Measurements from ENCODE around the gene KLHL13.
"Not testable (repeated sequence)": the region's sequence is repeated elsewhere in the genome, so short reads cannot be mapped to it uniquely, and the experiment has no call there.

KLHL13 gene

GRCh38 chrX:117959045-117959444, 157.6 kb downstream of the KLHL13 start:
- Histone ChIP-seq H3K27ac (ENCODE audit: low read depth, low read length) (no peak overlapping the region), H3K27me3 (ENCODE audit: control insufficient read depth, insufficient read depth, low read length) (no peaks in the 10 kb centered on the region; the same call in 1 of the 2 replicates), H3K4me3 (ENCODE audit: low read depth, low read length) (no peak overlapping the region), H3K4me1 (ENCODE audit: control insufficient read depth, insufficient read depth, low read length) (no peaks in the 10 kb centered on the region), H3K36me3 (ENCODE audit: control insufficient read depth, insufficient read depth, low read length) (no peaks in the 10 kb centered on the region), H3K9ac (ENCODE audit: low read length) (no peak overlapping the region), H3K9me3 (ENCODE audit: control insufficient read depth, insufficient read depth, low read depth, low read length) (no peaks in the 10 kb centered on the region)

- H3K9ac ChIP-seq (ENCODE audit: low read length), result no peak overlapping the region
- H3K4me3 ChIP-seq (ENCODE audit: low read depth, low read length), result no peak overlapping the region
- H3K9me3 ChIP-seq (ENCODE audit: control insufficient read depth, insufficient read depth, low read depth, low read length), result no peaks in the 10 kb centered on the region
- no peaks in the 10 kb centered on the region for H3K4me1 ChIP-seq (ENCODE audit: control insufficient read depth, insufficient read depth, low read length)
- H3K27ac ChIP-seq (ENCODE audit: low read depth, low read length), result no peak overlapping the region
- no peaks in the 10 kb centered on the region for H3K36me3 ChIP-seq (ENCODE audit: control insufficient read depth, insufficient read depth, low read length)
- no peaks in the 10 kb centered on the region; the same call in 1 of the 2 replicates for H3K27me3 ChIP-seq (ENCODE audit: control insufficient read depth, insufficient read depth, low read length)
These were observed 159.5 kb downstream of the KLHL13 start for GRCh38 chrX:117957128-117957527.

- not testable (repeated sequence) for H3K27me3 ChIP-seq (ENCODE audit: control insufficient read depth, insufficient read depth, low read length); H3K9me3 ChIP-seq (ENCODE audit: control insufficient read depth, insufficient read depth, low read depth, low read length); H3K36me3 ChIP-seq (ENCODE audit: control insufficient read depth, insufficient read depth, low read length); H3K9ac ChIP-seq (ENCODE audit: low read length); H3K4me3 ChIP-seq (ENCODE audit: low read depth, low read length); H3K4me1 ChIP-seq (ENCODE audit: control insufficient read depth, insufficient read depth, low read length); H3K27ac ChIP-seq (ENCODE audit: low read depth, low read length)
These were observed 177.3 kb downstream of the KLHL13 start for GRCh38 chrX:117939296-117939695.

- H3K4me3 ChIP-seq (ENCODE audit: low read depth, low read length), result no peak overlapping the region
These were observed 180.5 kb downstream of the KLHL13 start for GRCh38 chrX:117936118-117936517.

GRCh38 chrX:117930116-117930515, 186.5 kb downstream of the KLHL13 start:
- not testable (repeated sequence) for H3K4me1 ChIP-seq (ENCODE audit: control insufficient read depth, insufficient read depth, low read length); H3K4me3 ChIP-seq (ENCODE audit: low read depth, low read length); H3K9ac ChIP-seq (ENCODE audit: low read length); H3K27me3 ChIP-seq (ENCODE audit: control insufficient read depth, insufficient read depth, low read length); H3K27ac ChIP-seq (ENCODE audit: low read depth, low read length); H3K36me3 ChIP-seq (ENCODE audit: control insufficient read depth, insufficient read depth, low read length); H3K9me3 ChIP-seq (ENCODE audit: control insufficient read depth, insufficient read depth, low read depth, low read length)

More at GRCh38 chrX:117936118-117936517, 180.5 kb downstream of the KLHL13 start:
- H3K4me1 ChIP-seq (ENCODE audit: control insufficient read depth, insufficient read depth, low read length), result no peaks in the 10 kb centered on the region
- H3K27me3 ChIP-seq (ENCODE audit: control insufficient read depth, insufficient read depth, low read length), result no peaks in the 10 kb centered on the region; the same call in 1 of the 2 replicates
- no peak overlapping the region for H3K27ac ChIP-seq (ENCODE audit: low read depth, low read length)
- H3K9ac ChIP-seq (ENCODE audit: low read length), result no peak overlapping the region
- H3K36me3 ChIP-seq (ENCODE audit: control insufficient read depth, insufficient read depth, low read length), result no peaks in the 10 kb centered on the region
- no peaks in the 10 kb centered on the region for H3K9me3 ChIP-seq (ENCODE audit: control insufficient read depth, insufficient read depth, low read depth, low read length)

- no peaks in the 10 kb centered on the region for H3K4me1 ChIP-seq (ENCODE audit: control insufficient read depth, insufficient read depth, low read length)
- H3K9ac ChIP-seq (ENCODE audit: low read length), result no peak overlapping the region
- H3K36me3 ChIP-seq (ENCODE audit: control insufficient read depth, insufficient read depth, low read length), result no peaks in the 10 kb centered on the region
- H3K4me3 ChIP-seq (ENCODE audit: low read depth, low read length), result no peak overlapping the region
- no peaks in the 10 kb centered on the region; the same call in 1 of the 2 replicates for H3K27me3 ChIP-seq (ENCODE audit: control insufficient read depth, insufficient read depth, low read length)
- no peak overlapping the region for H3K27ac ChIP-seq (ENCODE audit: low read depth, low read length)
- H3K9me3 ChIP-seq (ENCODE audit: control insufficient read depth, insufficient read depth, low read depth, low read length), result no peaks in the 10 kb centered on the region
These were observed 196.9 kb downstream of the KLHL13 start for GRCh38 chrX:117919755-117920154.

GRCh38 chrX:117910216-117910615, 206.4 kb downstream of the KLHL13 start:
- Histone ChIP-seq H3K36me3 (ENCODE audit: control insufficient read depth, insufficient read depth, low read length) (no peaks in the 10 kb centered on the region), H3K9me3 (ENCODE audit: control insufficient read depth, insufficient read depth, low read depth, low read length) (no peaks in the 10 kb centered on the region), H3K4me3 (ENCODE audit: low read depth, low read length) (no peak overlapping the region), H3K4me1 (ENCODE audit: control insufficient read depth, insufficient read depth, low read length) (peaks cover 12% of the 10 kb centered on the region; the same call in 1 of the 2 replicates), H3K27me3 (ENCODE audit: control insufficient read depth, insufficient read depth, low read length) (no peaks in the 10 kb centered on the region), H3K27ac (ENCODE audit: low read depth, low read length) (no peak overlapping the region), H3K9ac (ENCODE audit: low read length) (no peak overlapping the region)

- Histone ChIP-seq H3K4me1 (ENCODE audit: control insufficient read depth, insufficient read depth, low read length) (peaks cover 6% of the 10 kb centered on the region; the same call in 1 of the 2 replicates), H3K36me3 (ENCODE audit: control insufficient read depth, insufficient read depth, low read length) (no peaks in the 10 kb centered on the region), H3K27me3 (ENCODE audit: control insufficient read depth, insufficient read depth, low read length) (no peaks in the 10 kb centered on the region; the same call in 1 of the 2 replicates), H3K9me3 (ENCODE audit: control insufficient read depth, insufficient read depth, low read depth, low read length) (no peaks in the 10 kb centered on the region), H3K4me3 (ENCODE audit: low read depth, low read length) (no peak overlapping the region), H3K9ac (ENCODE audit: low read length) (no peak overlapping the region), H3K27ac (ENCODE audit: low read depth, low read length) (no peak overlapping the region)
These were observed 218.4 kb downstream of the KLHL13 start for GRCh38 chrX:117898226-117898625.

- Histone ChIP-seq H3K27me3 (ENCODE audit: control insufficient read depth, insufficient read depth, low read length) (peaks cover 3% of the 10 kb centered on the region; the same call in 1 of the 2 replicates), H3K27ac (ENCODE audit: low read depth, low read length) (no peak overlapping the region)
These were observed 221.2 kb downstream of the KLHL13 start for GRCh38 chrX:117895418-117895817.

GRCh38 chrX:117892469-117892868, 224.1 kb downstream of the KLHL13 start:
- Histone ChIP-seq H3K4me1 (ENCODE audit: control insufficient read depth, insufficient read depth, low read length) (peaks cover 6% of the 10 kb centered on the region; the same call in 1 of the 2 replicates), H3K9me3 (ENCODE audit: control insufficient read depth, insufficient read depth, low read depth, low read length) (no peaks in the 10 kb centered on the region), H3K27ac (ENCODE audit: low read depth, low read length) (no peak overlapping the region), H3K36me3 (ENCODE audit: control insufficient read depth, insufficient read depth, low read length) (no peaks in the 10 kb centered on the region), H3K27me3 (ENCODE audit: control insufficient read depth, insufficient read depth, low read length) (peaks cover 3% of the 10 kb centered on the region; the same call in 1 of the 2 replicates), H3K4me3 (ENCODE audit: low read depth, low read length) (no peak overlapping the region), H3K9ac (ENCODE audit: low read length) (no peak overlapping the region)

More at GRCh38 chrX:117895418-117895817, 221.2 kb downstream of the KLHL13 start:
- Histone ChIP-seq H3K36me3 (ENCODE audit: control insufficient read depth, insufficient read depth, low read length) (no peaks in the 10 kb centered on the region), H3K9me3 (ENCODE audit: control insufficient read depth, insufficient read depth, low read depth, low read length) (no peaks in the 10 kb centered on the region), H3K4me3 (ENCODE audit: low read depth, low read length) (no peak overlapping the region), H3K4me1 (ENCODE audit: control insufficient read depth, insufficient read depth, low read length) (peaks cover 6% of the 10 kb centered on the region; the same call in 1 of the 2 replicates), H3K9ac (ENCODE audit: low read length) (no peak overlapping the region)

GRCh38 chrX:117871796-117872195, 244.8 kb downstream of the KLHL13 start:
- H3K9me3 ChIP-seq (ENCODE audit: control insufficient read depth, insufficient read depth, low read depth, low read length), result no peaks in the 10 kb centered on the region
- no peaks in the 10 kb centered on the region; the same call in 1 of the 2 replicates for H3K27me3 ChIP-seq (ENCODE audit: control insufficient read depth, insufficient read depth, low read length)
- no peak overlapping the region for H3K4me3 ChIP-seq (ENCODE audit: low read depth, low read length)
- no peaks in the 10 kb centered on the region for H3K4me1 ChIP-seq (ENCODE audit: control insufficient read depth, insufficient read depth, low read length)
- no peak overlapping the region for H3K9ac ChIP-seq (ENCODE audit: low read length)
- H3K36me3 ChIP-seq (ENCODE audit: control insufficient read depth, insufficient read depth, low read length), result no peaks in the 10 kb centered on the region
- H3K27ac ChIP-seq (ENCODE audit: low read depth, low read length), result no peak overlapping the region

Data from HUES6 (cell line).